ENCODE measurements around the gene RPS18. TPM values are rescaled to one million over a fixed set of nuclear protein-coding genes. Genes with fewer than 3 reads are reported as not detected.
A peak's percentile ranks its signal among the peaks of the same experiment; 100 is the strongest.

The RPS18 gene
- total and polyA plus RNA-seq, 9 of the 15 experiments (the other 6 are each of a cell fraction or from before 2014, with no cell fraction given), result 5,023 to 17,516 (median 8,131) TPM

DNA sequence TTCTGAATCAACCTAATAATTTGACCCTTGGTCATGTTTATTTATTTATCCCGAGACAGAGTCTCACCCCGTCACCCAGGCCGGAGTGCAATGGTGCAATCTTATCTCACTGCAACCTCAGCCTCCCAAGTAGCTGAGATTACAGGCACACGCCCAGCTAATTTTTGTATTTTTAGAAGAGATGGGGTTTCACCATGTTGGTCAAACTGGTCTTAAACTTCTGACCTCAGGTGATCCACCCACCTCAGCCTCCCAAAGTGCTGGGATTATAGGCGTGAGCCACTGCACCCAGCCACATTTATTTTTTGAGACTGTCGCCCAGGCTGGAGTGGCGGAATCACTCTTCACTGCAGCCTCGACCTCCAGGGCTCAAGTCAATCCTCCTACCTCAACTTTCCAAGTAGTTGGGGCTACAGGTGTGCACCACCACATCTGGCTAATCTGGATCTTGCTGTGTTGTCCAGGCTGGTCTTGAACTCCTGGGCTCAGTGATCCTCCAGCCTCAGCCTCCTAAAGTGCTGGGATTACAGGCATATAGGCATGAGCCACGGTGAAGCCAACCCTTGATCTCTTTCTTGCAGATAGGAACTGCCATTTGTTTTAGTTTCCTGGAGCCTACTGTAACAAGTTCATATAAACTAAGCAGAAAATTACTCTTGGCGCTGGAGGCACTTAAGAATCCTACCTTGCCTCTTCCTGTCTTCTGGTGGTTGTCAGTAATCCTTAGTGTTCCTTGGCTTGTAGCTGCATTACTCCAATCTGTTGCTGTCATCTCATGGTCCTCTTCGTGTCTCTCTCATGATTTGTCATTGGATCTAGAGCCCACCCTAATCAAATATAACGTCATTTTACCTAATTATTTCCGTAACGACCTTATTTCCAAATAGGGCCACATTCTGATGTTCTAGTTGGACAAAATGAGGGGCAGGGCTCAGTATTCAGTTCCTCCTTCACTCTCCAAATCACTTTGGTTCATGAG, 2.3 kb downstream of the RPS18 start:
- DNase-seq (ENCODE audit: extremely low read depth in 1 of 4, low spot score in 3 of 4), result peak in 1 of 4 experiments; percentile 34
- WGBS (ENCODE audit: insufficient coverage, low coverage, missing lambda C conversion rate), result 6% methylated on average over 14 of the region's 14 CpGs
- TF ChIP-seq POLR3G (IDR thresholded peaks at IDR 0.05; ENCODE audit: extremely low read depth, insufficient read length, insufficient replicate concordance) (no peak), ZC3H4 (CRISPR knock-in tag; IDR thresholded peaks at IDR 0.05; ENCODE audit: borderline replicate concordance) (peak; percentile 62; the same call in 1 of the 2 replicates), FOXK1 (CRISPR knock-in tag; IDR thresholded peaks at IDR 0.05; ENCODE audit: borderline replicate concordance) (0 out of 2 replicates have a peak, but pooled peaks have one; percentile 50), NCOR1 (IDR thresholded peaks at IDR 0.05) (peak; percentile 46), CBX3 (IDR thresholded peaks at IDR 0.05; ENCODE audit: borderline replicate concordance in 1 of 2, low read length in 2 of 2) (0 out of 3 replicates have a peak, but pooled peaks of 1 of the 2 experiments have one; percentile 14), CEBPG (CRISPR knock-in tag; IDR thresholded peaks at IDR 0.05) (no peak; the same call in 1 of the 2 replicates), CEBPG (tag; conservative IDR thresholded peaks at IDR 0.05 in 1 of 2, IDR thresholded peaks at IDR 0.05 in 1 of 2) (0 out of 4 replicates have a peak, but pooled peaks of 1 of the 2 experiments have one; percentile 15), CEBPB (tag; IDR thresholded peaks at IDR 0.05) (peak; percentile 49), LCOR (CRISPR knock-in tag; IDR thresholded peaks at IDR 0.05) (0 out of 2 replicates have a peak, but pooled peaks have one; percentile 5), MNT (conservative IDR thresholded peaks at IDR 0.05) (0 out of 4 replicates have a peak, but pooled peaks of 1 of the 2 experiments have one; percentile 5), FUS (optimal IDR thresholded peaks at IDR 0.05; ENCODE audit: low read depth, low read length) (no peak), FOXJ2 (tag; IDR thresholded peaks at IDR 0.05) (no peak), POLR2A (conservative IDR thresholded peaks at IDR 0.05) (peak; percentile 74), TAF1 (IDR thresholded peaks at IDR 0.05; ENCODE audit: control insufficient read depth, extremely low read depth, insufficient read depth, low read length, severe bottlenecking) (no peak), HDAC1 (IDR thresholded peaks at IDR 0.05) (peak; percentile 47 to 76; a peak in 2 of 4 replicates), KDM1A (IDR thresholded peaks at IDR 0.05) (peak; percentile 98), ZNF696 (CRISPR knock-in tag; conservative IDR thresholded peaks at IDR 0.05) (0 out of 2 replicates have a peak, but pooled peaks have one; percentile 28), HDAC2 (IDR thresholded peaks at IDR 0.05) (peak; percentile 78), NR2C2 (CRISPR knock-in tag; IDR thresholded peaks at IDR 0.05) (0 out of 2 replicates have a peak, but pooled peaks have one; percentile 13), NR2C2 (tag; IDR thresholded peaks at IDR 0.05) (no peak), PHTF2 (CRISPR knock-in tag; IDR thresholded peaks at IDR 0.05) (no peak)

More for the DNA sequence above, 2.3 kb downstream of the RPS18 start:
- Histone ChIP-seq H3K79me2 (ENCODE audit: control insufficient read depth, insufficient read depth, low read length) (peaks cover 68% of the 10 kb centered on the region), H3K4me2 (ENCODE audit: insufficient read depth, low read length) (peak overlapping the region; percentile 99), H3K4me1 (replicated peaks in 1 of 2; ENCODE audit: control insufficient read depth in 2 of 2, insufficient read depth in 2 of 2, low read length in 2 of 2) (peaks cover 34 to 38% of the 10 kb centered on the region in 2 experiments), H3K27me3 (ENCODE audit: control insufficient read depth in 2 of 2, insufficient read depth in 2 of 2, low read length in 2 of 2) (no peaks in the 10 kb centered on the region; a peak in 1 of 5 replicates), H3K27ac (ENCODE audit: extremely low read depth, low read depth, low read length) (peak overlapping the region; percentile 98), H3K36me3 (ENCODE audit: control insufficient read depth, insufficient read depth, low read length) (peaks cover 76% of the 10 kb centered on the region), H3K9ac (ENCODE audit: insufficient read depth in 1 of 2, low read depth in 2 of 2, low read length in 2 of 2) (peak overlapping the region; percentile 90 to 100), H2AFZ (ENCODE audit: low read depth, low read length) (no peak overlapping the region), H3K9me1 (ENCODE audit: control insufficient read depth, insufficient read depth, low read length) (no peaks in the 10 kb centered on the region), H3K9me3 (replicated peaks; ENCODE audit: control insufficient read depth, insufficient read depth, low read depth, low read length) (no peaks in the 10 kb centered on the region), H3K4me3 (peak overlapping the region; percentile 93), H4K20me1 (replicated peaks; ENCODE audit: control insufficient read depth, insufficient read depth, low read length) (peaks cover 42% of the 10 kb centered on the region)
- in situ Hi-C loops (cut with MboI), result loop anchor here (10.0 kb wide), 1 partner anchor 131 kb away; no protein-coding TSS in a partner anchor
- ATAC-seq (no peak), FAIRE-seq (no peak)
- BruUV-seq (replicated peaks), result no TSS peak
- POLR2A ChIA-PET, result interaction anchor here (0.5 to 8.1 kb wide), 10 partner anchors 8 to 302 kb away, joined by 3 to 90 read pairs (median 3); partner anchors contain the start of genes PFDN6 and WDR46
- intact Hi-C loops (cut with micrococcal nuclease), result loop anchor here (10.0 kb wide), 1 partner anchor 301 kb away; no protein-coding TSS in a partner anchor
- CTCF ChIA-PET (ENCODE audit: low intra/inter-chr PET ratio), result no interaction called here

Data from K562 (cell line).